ENCODE results near the gene SPEF1.

The SPEF1 gene

GRCh38 chr20:3757268-3757667 is 24.0 kb downstream of the SPEF1 start:
- peaks cover 5% of the 10 kb centered on the region; the same call in 1 of the 2 replicates for H3K4me1 ChIP-seq (ENCODE audit: insufficient read depth, low read length)
- H3K36me3 ChIP-seq (ENCODE audit: insufficient read depth, low read length), result no peaks in the 10 kb centered on the region
- H3K9me3 ChIP-seq (ENCODE audit: control insufficient read depth, insufficient read depth, low read length), result no peaks in the 10 kb centered on the region
- H3K9ac ChIP-seq (ENCODE audit: low read depth, low read length), result no peak overlapping the region

DNA sequence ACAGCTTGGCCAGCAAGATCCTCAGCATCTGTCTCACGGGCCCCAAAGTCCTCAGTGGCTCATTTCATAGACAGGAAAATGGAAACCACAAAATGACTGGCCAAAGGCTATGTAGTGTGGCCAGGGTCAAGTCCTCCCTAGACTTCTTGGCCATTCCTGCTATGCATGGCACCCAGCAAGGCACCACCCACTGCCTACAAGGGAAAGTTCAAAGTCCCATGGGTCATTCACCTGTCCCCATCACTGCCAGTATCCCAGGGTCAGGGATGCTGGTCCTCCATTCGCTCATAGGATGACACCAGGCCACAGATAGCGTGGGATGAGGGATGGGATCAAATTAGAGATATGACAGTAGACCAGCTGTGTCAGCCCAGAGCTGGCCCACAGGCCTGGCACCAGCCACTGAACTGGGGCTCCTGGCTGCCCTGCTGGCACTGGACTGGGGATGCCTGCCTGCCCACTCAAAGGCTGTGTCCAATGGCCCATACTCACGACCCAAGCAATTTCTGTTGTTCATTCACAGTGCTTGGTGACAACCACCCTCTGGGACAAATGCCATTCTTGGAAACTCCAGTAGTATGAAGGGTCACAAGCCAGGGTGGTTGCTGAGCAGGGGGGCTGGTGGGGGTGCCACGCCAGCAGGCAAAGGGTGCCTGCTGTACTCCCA is 25.3 kb downstream of the SPEF1 start:
- peaks cover 3% of the 10 kb centered on the region; the same call in 1 of the 2 replicates for H3K4me1 ChIP-seq (ENCODE audit: insufficient read depth, low read length)
- no peaks in the 10 kb centered on the region for H3K9me3 ChIP-seq (ENCODE audit: control insufficient read depth, insufficient read depth, low read length)
- no peaks in the 10 kb centered on the region for H3K36me3 ChIP-seq (ENCODE audit: insufficient read depth, low read length)
- no peak overlapping the region for H3K9ac ChIP-seq (ENCODE audit: low read depth, low read length)

DNA sequence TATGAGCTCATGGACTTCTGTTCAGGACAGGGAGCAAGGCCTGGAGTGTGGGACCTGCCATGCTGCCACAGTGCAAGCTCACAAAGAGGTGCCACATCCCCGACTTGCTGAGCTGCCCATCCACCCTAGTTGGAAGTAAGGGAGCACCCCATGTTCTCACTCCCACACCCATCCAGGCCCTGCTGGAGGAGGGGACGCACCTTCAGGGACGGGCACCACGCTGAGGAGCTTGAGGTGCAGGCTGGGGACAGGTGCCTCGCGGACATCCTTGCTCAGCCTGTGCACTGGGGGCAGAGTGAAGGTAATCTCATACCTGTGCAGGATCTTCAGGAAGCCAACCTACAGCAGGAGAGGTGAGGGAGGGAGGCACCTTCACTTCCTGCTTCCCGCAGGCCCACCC is 26.0 kb downstream of the SPEF1 start:
- no peaks in the 10 kb centered on the region for H3K36me3 ChIP-seq (ENCODE audit: insufficient read depth, low read length)
- no peaks in the 10 kb centered on the region for H3K4me1 ChIP-seq (ENCODE audit: insufficient read depth, low read length)
- H3K9me3 ChIP-seq (ENCODE audit: control insufficient read depth, insufficient read depth, low read length), result no peaks in the 10 kb centered on the region
- H3K9ac ChIP-seq (ENCODE audit: low read depth, low read length), result no peak overlapping the region

DNA sequence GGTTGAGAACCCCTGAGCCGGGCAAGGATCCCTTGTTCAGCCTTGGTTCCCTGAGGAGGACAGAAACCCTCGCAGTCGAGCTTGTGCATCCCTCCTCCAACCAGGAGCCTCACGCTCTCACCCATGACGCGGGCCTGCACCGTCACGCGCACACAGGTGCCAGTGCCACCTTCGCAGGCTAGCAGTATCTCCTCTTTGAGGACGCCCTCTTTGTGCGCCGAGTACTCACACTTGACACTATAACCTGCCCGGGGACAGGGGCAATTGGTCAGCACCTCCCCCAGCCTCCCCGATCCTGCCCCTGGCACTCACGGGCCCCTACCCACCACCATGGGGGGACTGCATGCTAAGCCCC is 27.0 kb downstream of the SPEF1 start:
- H3K9ac ChIP-seq (ENCODE audit: low read depth, low read length), result no peak overlapping the region
- no peaks in the 10 kb centered on the region for H3K4me1 ChIP-seq (ENCODE audit: insufficient read depth, low read length)
- no peaks in the 10 kb centered on the region for H3K36me3 ChIP-seq (ENCODE audit: insufficient read depth, low read length)
- H3K9me3 ChIP-seq (ENCODE audit: control insufficient read depth, insufficient read depth, low read length), result no peaks in the 10 kb centered on the region

GRCh38 chr20:3753501-3754275 is 27.6 kb downstream of the SPEF1 start:
- H3K4me1 ChIP-seq (ENCODE audit: insufficient read depth, low read length), result no peaks in the 10 kb centered on the region
- no peaks in the 10 kb centered on the region for H3K9me3 ChIP-seq (ENCODE audit: control insufficient read depth, insufficient read depth, low read length)
- no peak overlapping the region for H3K9ac ChIP-seq (ENCODE audit: low read depth, low read length)
- no peaks in the 10 kb centered on the region for H3K36me3 ChIP-seq (ENCODE audit: insufficient read depth, low read length)

GRCh38 chr20:3753098-3753497 is 28.1 kb downstream of the SPEF1 start:
- Histone ChIP-seq H3K9me3 (ENCODE audit: control insufficient read depth, insufficient read depth, low read length) (no peaks in the 10 kb centered on the region), H3K36me3 (ENCODE audit: insufficient read depth, low read length) (no peaks in the 10 kb centered on the region), H3K9ac (ENCODE audit: low read depth, low read length) (no peak overlapping the region), H3K4me1 (ENCODE audit: insufficient read depth, low read length) (no peaks in the 10 kb centered on the region)

GRCh38 chr20:3752386-3752759 is 28.9 kb downstream of the SPEF1 start:
- H3K9ac ChIP-seq (ENCODE audit: low read depth, low read length), result no peak overlapping the region
- H3K36me3 ChIP-seq (ENCODE audit: insufficient read depth, low read length), result no peaks in the 10 kb centered on the region
- no peaks in the 10 kb centered on the region for H3K4me1 ChIP-seq (ENCODE audit: insufficient read depth, low read length)
- no peaks in the 10 kb centered on the region for H3K9me3 ChIP-seq (ENCODE audit: control insufficient read depth, insufficient read depth, low read length)

DNA sequence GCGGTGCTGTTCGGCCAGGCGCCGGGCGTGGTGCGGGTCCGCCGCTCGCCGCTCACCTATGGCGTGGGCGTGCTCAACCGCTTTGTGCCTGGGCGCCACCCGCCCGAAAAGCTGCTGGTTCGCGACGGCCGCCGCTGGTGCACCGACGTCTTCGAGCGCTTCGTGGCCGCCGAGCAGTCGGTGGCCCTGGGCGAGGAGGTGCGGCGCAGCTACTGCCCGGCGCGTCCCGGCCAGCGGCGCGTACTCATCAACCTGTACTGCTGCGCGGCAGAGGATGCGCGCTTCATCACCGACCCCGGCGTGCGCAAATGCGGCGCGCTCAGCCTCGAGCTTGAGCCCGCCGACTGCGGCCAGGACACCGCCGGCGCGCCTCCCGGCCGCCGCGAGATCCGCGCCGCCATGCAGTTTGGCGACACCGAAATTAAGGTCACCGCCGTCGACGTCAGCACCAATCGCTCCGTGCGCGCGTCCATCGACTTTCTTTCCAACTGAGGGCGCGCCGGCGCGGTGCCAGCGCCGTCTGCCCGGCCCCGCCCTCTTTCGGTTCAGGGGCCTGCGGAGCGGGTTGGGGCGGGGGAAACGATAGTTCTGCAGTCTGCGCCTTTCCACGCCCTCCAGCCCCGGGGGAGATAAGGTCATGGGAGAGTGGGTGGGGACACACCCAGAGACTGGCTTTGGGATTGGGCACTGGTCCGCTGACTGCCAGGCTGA is 29.4 kb downstream of the SPEF1 start:
- no peaks in the 10 kb centered on the region for H3K9me3 ChIP-seq (ENCODE audit: control insufficient read depth, insufficient read depth, low read length)
- H3K9ac ChIP-seq (ENCODE audit: low read depth, low read length), result no peak overlapping the region
- no peaks in the 10 kb centered on the region for H3K36me3 ChIP-seq (ENCODE audit: insufficient read depth, low read length)
- no peaks in the 10 kb centered on the region for H3K4me1 ChIP-seq (ENCODE audit: insufficient read depth, low read length)

- H3K4me1 ChIP-seq (ENCODE audit: insufficient read depth, low read length), result no peaks in the 10 kb centered on the region
- no peaks in the 10 kb centered on the region for H3K9me3 ChIP-seq (ENCODE audit: control insufficient read depth, insufficient read depth, low read length)
- no peak overlapping the region for H3K9ac ChIP-seq (ENCODE audit: low read depth, low read length)
- no peaks in the 10 kb centered on the region for H3K36me3 ChIP-seq (ENCODE audit: insufficient read depth, low read length)
These were observed 30.0 kb downstream of the SPEF1 start for GRCh38 chr20:3751305-3751674.

GRCh38 chr20:3749689-3750531 is 31.3 kb downstream of the SPEF1 start:
- H3K9me3 ChIP-seq (ENCODE audit: control insufficient read depth, insufficient read depth, low read length), result no peaks in the 10 kb centered on the region
- H3K36me3 ChIP-seq (ENCODE audit: insufficient read depth, low read length), result no peaks in the 10 kb centered on the region
- H3K9ac ChIP-seq (ENCODE audit: low read depth, low read length), result peak overlapping the region; percentile 45
- no peaks in the 10 kb centered on the region for H3K4me1 ChIP-seq (ENCODE audit: insufficient read depth, low read length)

- Histone ChIP-seq H3K36me3 (ENCODE audit: insufficient read depth, low read length) (no peaks in the 10 kb centered on the region), H3K9me3 (ENCODE audit: control insufficient read depth, insufficient read depth, low read length) (no peaks in the 10 kb centered on the region), H3K4me1 (ENCODE audit: insufficient read depth, low read length) (no peaks in the 10 kb centered on the region), H3K9ac (ENCODE audit: low read depth, low read length) (peak overlapping the region; percentile 45; the same call in 1 of the 2 replicates)
These were observed 32.1 kb downstream of the SPEF1 start for GRCh38 chr20:3749087-3749688.

- Histone ChIP-seq H3K9me3 (ENCODE audit: control insufficient read depth, insufficient read depth, low read length) (no peaks in the 10 kb centered on the region), H3K36me3 (ENCODE audit: insufficient read depth, low read length) (no peaks in the 10 kb centered on the region), H3K4me1 (ENCODE audit: insufficient read depth, low read length) (no peaks in the 10 kb centered on the region), H3K9ac (ENCODE audit: low read depth, low read length) (no peak overlapping the region; the same call in 1 of the 2 replicates)
These were observed 33.2 kb downstream of the SPEF1 start for GRCh38 chr20:3748073-3748472.

- Histone ChIP-seq H3K9me3 (ENCODE audit: control insufficient read depth, insufficient read depth, low read length) (no peaks in the 10 kb centered on the region), H3K4me1 (ENCODE audit: insufficient read depth, low read length) (no peaks in the 10 kb centered on the region), H3K9ac (ENCODE audit: low read depth, low read length) (no peak overlapping the region), H3K36me3 (ENCODE audit: insufficient read depth, low read length) (no peaks in the 10 kb centered on the region)
These were observed 33.8 kb downstream of the SPEF1 start for GRCh38 chr20:3747471-3747870.

- H3K9me3 ChIP-seq (ENCODE audit: control insufficient read depth, insufficient read depth, low read length), result no peaks in the 10 kb centered on the region
- no peaks in the 10 kb centered on the region for H3K36me3 ChIP-seq (ENCODE audit: insufficient read depth, low read length)
- peak overlapping the region; percentile 51; the same call in 1 of the 2 replicates for H3K9ac ChIP-seq (ENCODE audit: low read depth, low read length)
- peaks cover 7% of the 10 kb centered on the region; the same call in 1 of the 2 replicates for H3K4me1 ChIP-seq (ENCODE audit: insufficient read depth, low read length)
These were observed 35.5 kb downstream of the SPEF1 start for GRCh38 chr20:3745686-3746173.

All from ES-I3 (cell line).